GM19328 (cell line): ENCODE data around the gene DDX59.

Experiments used
- ATAC-seq: cut with Tn5 transposase; IDR thresholded peaks from one replicate; pipeline ENCODE4 v1.9.1; 2021; ENCODE audit warnings: mild to moderate bottlenecking, moderate library complexity; ENCODE audit not compliant: unreplicated experiment

Gene DDX59

GRCh38 chr1:200671235-200671786 lies 1.6 kb upstream of the DDX59 start:
- ATAC-seq: no peak

DNA sequence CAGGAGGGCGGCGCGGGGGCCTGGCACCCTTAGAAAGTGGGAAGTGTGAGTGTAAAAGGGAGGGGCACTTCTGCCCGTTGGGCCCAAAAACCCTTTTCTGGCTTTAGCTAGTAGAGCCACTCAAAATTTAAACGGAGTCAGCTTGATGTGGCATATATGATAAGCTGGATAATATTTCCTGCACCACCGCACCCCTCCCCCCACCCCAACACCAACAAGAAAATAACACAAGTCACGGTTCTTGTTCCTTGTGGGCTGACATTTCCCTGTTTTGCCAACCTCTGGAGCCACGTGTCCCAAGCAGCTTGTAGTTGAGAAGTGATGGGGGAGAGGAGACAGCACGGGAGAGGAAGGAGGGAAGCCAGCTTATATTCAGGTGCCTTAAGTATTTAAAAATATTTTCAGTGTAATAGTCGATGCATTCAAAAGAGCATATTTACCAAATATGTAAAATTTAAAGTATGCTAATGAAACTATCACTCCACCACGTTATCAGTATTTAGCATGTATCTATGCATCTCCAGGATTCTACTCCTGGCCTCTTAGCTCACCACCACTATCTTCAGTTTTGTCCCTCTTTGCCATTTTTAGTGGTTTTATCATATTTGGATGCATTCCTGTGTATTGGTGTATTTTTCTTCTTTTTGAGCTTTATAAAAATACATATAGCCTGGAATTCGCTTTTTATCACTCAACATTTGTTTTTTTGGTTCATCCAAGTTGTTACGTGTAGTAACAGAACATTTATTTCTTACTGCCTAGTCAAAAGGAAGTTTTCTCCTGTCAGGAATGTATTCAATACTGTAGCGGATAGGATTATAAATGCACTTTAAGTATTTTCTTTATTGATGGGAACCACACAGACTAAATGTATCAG lies 773 bp upstream of the DDX59 start:
- peak; percentile 18 for ATAC-seq

DNA sequence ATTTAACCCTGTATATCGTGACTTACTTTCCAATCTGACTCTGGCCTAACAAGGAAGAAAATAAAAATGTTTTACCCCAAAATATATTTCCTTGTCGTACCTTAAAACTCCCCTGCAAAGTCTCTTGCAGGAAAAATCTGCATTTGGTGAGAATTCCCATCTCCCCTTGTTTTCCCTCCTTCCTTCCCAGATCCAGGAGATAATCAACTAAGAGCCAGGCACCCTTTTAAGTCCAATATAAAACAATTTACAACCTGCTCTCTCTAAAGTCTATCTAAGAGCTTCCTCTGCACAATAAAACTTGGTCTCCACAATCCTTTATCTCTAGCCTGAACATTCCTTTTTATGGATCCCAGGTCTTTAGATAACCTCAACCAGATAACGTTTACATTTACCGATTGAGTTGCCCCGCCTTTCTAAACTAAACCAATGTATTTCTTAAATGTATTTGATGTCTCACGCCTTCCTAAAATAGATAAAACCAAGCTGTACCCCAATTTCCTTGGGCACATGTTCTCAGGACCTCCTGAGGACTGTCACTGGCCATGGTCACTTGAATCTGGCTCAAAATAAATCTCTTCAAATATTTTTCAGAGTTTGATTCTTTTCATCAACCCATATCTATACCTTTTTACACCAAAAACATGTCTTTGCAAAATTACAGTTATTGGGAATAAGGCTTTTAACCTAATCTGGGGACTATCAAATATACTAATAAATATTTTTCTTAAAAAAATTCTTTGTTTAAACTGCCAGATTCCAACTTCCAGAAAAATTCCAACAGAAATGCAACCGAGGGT lies 993 bp downstream of the DDX59 start:
- no peak for ATAC-seq

DNA sequence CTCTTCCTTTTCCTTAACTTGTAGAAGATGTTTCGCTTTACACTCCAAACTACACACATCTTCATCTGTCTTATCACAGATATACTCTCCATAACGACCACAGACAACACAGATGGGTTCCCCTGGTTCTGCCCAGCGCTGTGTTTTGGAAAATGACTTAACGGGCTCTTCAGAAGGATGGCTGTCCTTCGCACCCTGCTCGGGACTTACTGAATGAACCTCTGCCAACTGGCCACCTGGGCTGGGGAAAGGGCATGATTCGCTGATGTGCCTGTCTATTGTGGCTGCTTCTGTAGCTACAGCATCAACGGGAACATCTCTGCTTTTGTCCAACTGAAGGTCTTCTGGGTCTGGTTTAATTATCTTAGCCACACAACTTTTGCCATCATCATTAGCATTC lies 3.4 kb downstream of the DDX59 start:
- no peak for ATAC-seq

GRCh38 chr1:200665861-200666260 lies 3.8 kb downstream of the DDX59 start:
- no peak for ATAC-seq

- ATAC-seq: no peak
Observed at GRCh38 chr1:200660719-200661118, 9.0 kb downstream of the DDX59 start.

DNA sequence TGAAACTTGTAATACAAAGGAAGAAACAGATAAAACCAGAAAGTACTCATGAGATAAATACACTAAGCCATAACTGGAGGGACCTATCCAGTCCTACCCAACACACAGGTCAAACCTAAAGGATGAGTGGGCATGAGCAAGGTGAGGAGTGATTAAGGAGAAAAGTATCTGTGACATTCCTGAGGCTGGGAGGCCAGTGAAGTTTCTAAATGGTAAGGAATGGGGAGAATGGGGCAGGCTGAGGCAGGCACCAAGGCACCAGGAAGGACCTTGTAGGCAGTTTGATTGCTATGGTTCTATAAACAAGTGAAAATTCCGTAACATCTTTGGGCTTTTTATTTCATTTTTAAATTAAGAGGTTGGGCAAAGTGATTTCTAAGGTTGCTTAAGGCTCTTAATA lies 10.4 kb downstream of the DDX59 start:
- no peak for ATAC-seq

GRCh38 chr1:200658037-200658818 lies 11.5 kb downstream of the DDX59 start:
- no peak for ATAC-seq

DNA sequence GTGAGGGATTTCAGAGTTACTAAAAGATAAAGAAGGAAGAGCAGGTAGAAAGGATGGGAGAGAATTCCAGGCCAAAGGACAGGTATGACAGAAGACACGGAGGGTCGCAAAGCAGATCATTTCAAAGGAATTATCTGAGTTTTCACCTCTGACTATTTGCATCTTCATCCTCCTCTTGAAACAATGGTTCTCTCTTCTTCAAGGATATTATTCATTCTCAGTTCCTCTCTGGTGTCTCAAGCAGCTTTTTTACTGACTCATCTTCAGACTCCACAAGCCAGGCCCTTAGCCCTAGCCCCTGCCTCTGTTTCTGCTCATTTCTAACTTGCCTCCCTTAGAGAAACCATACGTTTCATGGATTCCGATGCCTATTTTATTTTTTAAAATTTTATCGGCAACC lies 15.0 kb downstream of the DDX59 start:
- peak; percentile 85 for ATAC-seq

DNA sequence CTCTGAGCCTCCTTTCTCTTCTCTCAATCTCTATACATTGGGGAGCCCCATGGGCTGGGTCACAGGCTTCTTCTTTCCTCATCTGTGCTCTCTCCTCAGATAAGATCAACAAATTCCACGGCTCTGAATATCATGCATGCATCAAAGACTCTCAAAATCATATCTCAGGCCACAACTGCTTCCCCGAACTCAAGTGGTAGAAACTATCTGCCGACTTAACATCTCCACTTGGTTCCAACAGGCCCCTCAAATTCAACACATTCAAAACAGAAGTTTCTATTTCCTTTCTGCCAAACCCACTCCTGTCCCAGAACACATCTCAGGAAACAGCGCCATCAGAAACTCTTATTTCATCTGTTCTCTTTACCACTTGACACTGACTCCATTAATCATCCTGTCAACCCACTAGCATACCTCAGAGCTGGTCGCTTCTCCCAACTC lies 16.7 kb downstream of the DDX59 start:
- no peak for ATAC-seq

DNA sequence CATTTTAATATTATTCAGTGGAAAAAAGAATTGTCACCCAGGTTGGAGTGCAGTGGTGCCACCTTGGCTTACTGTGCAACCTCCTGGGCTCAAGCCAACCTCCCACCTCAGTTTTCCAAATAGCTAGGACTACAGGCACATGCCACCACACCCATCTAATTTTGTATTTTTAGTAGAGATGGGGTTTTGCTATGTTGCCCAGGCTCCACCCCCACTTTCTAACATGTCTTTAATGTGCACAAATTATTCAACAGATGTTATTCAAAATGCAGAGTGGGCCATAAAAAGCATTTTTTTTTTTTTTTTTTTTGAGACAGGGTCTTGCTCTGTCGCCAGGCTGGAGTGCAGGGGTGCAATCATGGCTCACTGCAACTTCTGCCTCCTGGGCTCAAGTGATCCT lies 17.3 kb downstream of the DDX59 start:
- ATAC-seq: no peak

- no peak for ATAC-seq
Observed at GRCh38 chr1:200646515-200646914, 23.2 kb downstream of the DDX59 start.

DNA sequence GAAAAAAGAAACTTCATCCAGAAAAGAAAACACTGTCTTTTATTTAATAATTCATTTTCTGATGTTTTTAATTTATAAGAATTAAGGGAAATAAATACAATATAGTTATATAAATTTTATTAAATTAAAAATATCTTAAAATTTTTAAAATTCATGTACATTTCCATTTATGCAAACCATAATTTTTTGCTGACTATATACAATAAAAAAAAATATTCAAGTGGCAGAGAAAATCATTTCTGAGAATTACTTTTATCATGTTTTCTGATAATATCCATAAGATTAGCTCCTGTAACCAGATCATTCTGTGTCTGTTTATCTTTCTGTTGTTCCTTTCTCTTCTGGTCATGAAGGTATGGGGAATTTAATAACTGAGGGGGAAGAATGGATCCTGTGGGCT lies 25.7 kb downstream of the DDX59 start:
- ATAC-seq: no peak

DNA sequence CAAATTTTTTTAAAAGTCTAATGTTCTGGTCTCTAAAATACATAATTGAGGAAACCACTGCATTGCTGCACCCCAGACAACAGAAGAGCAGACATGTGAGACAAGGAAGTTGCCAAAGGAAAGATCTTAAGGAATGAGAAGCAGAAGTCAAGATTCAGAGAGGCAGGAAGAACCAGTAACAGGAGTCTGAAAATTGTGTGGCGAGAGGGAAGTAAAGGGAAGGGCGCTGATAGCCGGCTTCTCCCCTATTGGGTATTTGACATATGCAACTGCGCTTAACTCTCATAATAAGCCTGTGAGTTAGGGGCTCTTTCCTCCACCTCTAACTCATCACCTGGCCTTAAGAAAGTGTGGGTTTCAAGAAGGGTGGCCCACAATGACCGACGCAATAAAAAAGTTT lies 27.2 kb downstream of the DDX59 start:
- no peak for ATAC-seq

DNA sequence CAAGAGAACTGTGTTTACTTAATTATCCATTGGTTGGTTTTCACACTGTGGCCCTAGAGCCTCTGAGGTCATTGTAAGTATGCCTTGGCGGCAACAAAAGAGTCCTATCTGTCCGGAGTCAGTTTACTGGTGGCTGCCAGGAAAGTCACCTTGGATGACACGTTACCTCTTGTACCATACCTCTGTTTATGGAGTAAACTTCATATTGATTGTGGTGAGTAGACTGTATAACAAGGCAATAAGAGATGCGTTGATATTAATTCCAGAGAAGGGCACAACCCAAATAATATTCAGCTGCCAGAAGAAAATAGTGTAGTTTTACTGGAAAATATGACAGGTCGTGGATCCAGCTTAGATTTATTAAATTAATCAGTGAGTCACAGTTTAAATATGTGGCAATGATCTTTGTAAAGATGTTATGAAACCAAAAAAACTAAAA lies 28.7 kb downstream of the DDX59 start:
- no peak for ATAC-seq

- no peak for ATAC-seq
Observed at GRCh38 chr1:200640373-200640962, 29.2 kb downstream of the DDX59 start.

- no peak for ATAC-seq
Observed at GRCh38 chr1:200638073-200638472, 31.6 kb downstream of the DDX59 start.

DNA sequence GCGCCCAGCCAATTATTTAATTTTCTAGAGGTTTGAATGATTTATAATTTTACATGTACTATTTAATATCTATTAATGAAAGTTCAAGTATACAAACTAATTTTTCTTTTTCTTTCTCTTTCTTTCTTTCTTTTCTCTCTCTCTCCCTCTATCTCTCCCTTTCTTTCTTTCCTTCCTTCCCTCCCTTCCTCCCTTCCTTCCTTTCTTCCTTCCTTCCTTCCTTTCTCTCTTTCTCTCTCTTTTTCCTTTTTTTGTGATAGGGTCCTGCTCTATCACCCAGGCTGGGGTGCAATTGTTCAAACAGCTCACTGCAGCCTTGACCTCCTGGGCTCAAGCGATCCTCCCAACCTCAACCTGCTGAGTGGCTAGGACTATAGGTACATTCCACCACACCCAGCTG lies 33.0 kb downstream of the DDX59 start:
- no peak for ATAC-seq

DNA sequence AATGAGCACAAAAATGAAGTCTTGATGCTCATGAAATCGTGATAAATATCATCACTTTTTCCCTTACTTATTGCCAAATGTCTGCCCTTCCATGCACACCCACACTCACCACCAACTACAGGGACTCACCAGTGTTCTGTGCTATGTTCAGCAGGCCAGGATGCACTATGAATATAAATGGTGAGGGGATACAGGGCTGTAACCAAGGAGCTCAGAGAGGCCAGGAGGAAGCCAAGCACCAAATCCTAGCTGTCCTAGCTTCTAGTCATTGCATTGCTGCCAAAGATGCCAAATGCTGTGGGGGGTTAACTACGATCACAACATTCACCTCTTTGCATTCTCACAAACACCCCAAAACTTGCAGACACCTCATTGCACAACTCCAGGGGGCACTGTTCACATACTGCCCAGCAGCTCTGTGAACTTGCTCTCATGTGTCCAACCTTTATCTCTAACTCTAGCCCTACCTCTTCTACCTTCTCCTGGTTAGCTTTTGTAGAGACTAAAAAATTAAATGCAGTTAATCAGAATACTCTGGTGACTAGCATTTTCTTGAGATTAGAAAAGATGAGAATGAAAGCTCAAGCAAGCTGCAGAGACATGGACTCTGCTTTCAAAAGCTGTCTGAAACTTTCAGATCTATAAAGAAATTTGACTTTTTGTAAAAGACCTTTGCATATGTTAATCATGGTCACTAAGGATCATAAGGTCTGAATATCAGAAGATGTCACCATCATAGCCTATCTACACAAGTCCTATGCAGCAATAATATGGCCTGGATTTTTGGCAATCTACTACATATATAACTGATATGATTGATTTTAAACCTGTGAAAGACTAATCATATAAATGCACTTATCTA lies 35.2 kb downstream of the DDX59 start:
- ATAC-seq: no peak

GRCh38 chr1:200631375-200631774 lies 38.3 kb downstream of the DDX59 start:
- no peak for ATAC-seq
